ENCODE measurements around the gene LCE1F. TPM values are rescaled to one million over a fixed set of nuclear protein-coding genes. Genes with fewer than 3 reads are reported as not detected.

The LCE1F gene
- total and polyA plus RNA-seq, 8 donors: not detected

GRCh38 chr1:152758636-152759035 is 16.3 kb upstream of the LCE1F start:
- intact Hi-C loops (cut with DNase I): no loop called here
- TF ChIP-seq CTCF (IDR thresholded peaks at IDR 0.05): no peak
- Histone ChIP-seq H3K4me3 (no peak overlapping the region), H3K4me1 (no peaks in the 10 kb centered on the region), H3K27me3 (peaks cover 0 to 27% of the 10 kb centered on the region in 2 donors), H3K9me3 (no peaks in the 10 kb centered on the region), H3K36me3 (no peaks in the 10 kb centered on the region), H3K27ac (no peak overlapping the region)
- no peak for DNase-seq
- no peak for ATAC-seq

GRCh38 chr1:152759453-152760173 is 15.3 kb upstream of the LCE1F start:
- no peaks in the 10 kb centered on the region for H3K4me1 ChIP-seq
- no peak overlapping the region for H3K4me3 ChIP-seq
- no peak for ATAC-seq
- no peak for DNase-seq
- intact Hi-C loops (cut with DNase I): no loop called here
- no peaks in the 10 kb centered on the region for H3K9me3 ChIP-seq
- peaks cover 0 to 27% of the 10 kb centered on the region in 2 donors for H3K27me3 ChIP-seq
- H3K36me3 ChIP-seq: no peaks in the 10 kb centered on the region
- TF ChIP-seq CTCF (IDR thresholded peaks at IDR 0.05): no peak
- H3K27ac ChIP-seq: no peak overlapping the region

- no peaks in the 10 kb centered on the region for H3K4me1 ChIP-seq
- H3K36me3 ChIP-seq: no peaks in the 10 kb centered on the region
- no peaks in the 10 kb centered on the region for H3K9me3 ChIP-seq
- peaks cover 0 to 20% of the 10 kb centered on the region in 2 donors for H3K27me3 ChIP-seq
- no peak for ATAC-seq
- H3K4me3 ChIP-seq: no peak overlapping the region
- peak in 1 of 4 donors; percentile 65 for DNase-seq
- no peak for TF ChIP-seq CTCF (IDR thresholded peaks at IDR 0.05)
- H3K27ac ChIP-seq: no peak overlapping the region
- intact Hi-C loops (cut with DNase I): no loop called here
Observed at GRCh38 chr1:152760551-152761190, 14.3 kb upstream of the LCE1F start.

GRCh38 chr1:152761609-152762213 is 13.2 kb upstream of the LCE1F start:
- intact Hi-C loops (cut with DNase I): no loop called here
- no peak for TF ChIP-seq CTCF (IDR thresholded peaks at IDR 0.05)
- Histone ChIP-seq H3K27ac (no peak overlapping the region), H3K4me3 (no peak overlapping the region), H3K4me1 (no peaks in the 10 kb centered on the region), H3K27me3 (peaks cover 0 to 9% of the 10 kb centered on the region in 2 donors), H3K36me3 (no peaks in the 10 kb centered on the region), H3K9me3 (no peaks in the 10 kb centered on the region)
- no peak for DNase-seq
- ATAC-seq: no peak

- Histone ChIP-seq H3K27ac (no peak overlapping the region), H3K9me3 (no peaks in the 10 kb centered on the region), H3K4me3 (no peak overlapping the region), H3K4me1 (no peaks in the 10 kb centered on the region), H3K36me3 (no peaks in the 10 kb centered on the region), H3K27me3 (no peaks in the 10 kb centered on the region)
- intact Hi-C loops (cut with DNase I): no loop called here
- DNase-seq (no peak), ATAC-seq (no peak)
- no peak for TF ChIP-seq CTCF (IDR thresholded peaks at IDR 0.05)
Observed at GRCh38 chr1:152768847-152769533, 6.0 kb upstream of the LCE1F start.
